Sciatic nerve (tissue), 2 donors: ENCODE data around the gene NWD2. TPM values are rescaled to one million over a fixed set of nuclear protein-coding genes. Genes with fewer than 3 reads are reported as not detected.
A peak's percentile ranks its signal among the peaks of the same experiment; 100 is the strongest.
"Not testable (repeated sequence)": the region's sequence is repeated elsewhere in the genome, so short reads cannot be mapped to it uniquely, and the experiment has no call there.

Experiments
- ATAC-seq: fragments of 200-7000 bp; cut with Tn5 transposase; one replicate; pipeline ENCODE4 v1.9.1; 2020; ENCODE audit warnings: mild to moderate bottlenecking, moderate library complexity
- DNase-seq: peaks from one replicate; pipeline ENCODE4 v3.0.0-alpha.2; 2020; ENCODE audit warnings: low spot score
- intact Hi-C: fragments of 100-400 bp; cut with DNase I; formaldehyde crosslinking; loops from one replicate; pipeline ENCODE4 v1.14.2; 2022
- total RNA-seq: library from RNA; stranded (reverse); fragmentation: NEBNext Ultra II Directional; extraction: Animal tissue kit (Norgen Biotek cat#: 25700); gene quantifications from one replicate; pipeline ENCODE4 v1.2.1, GENCODE V29; 2021
- donor health status: DM: no; HTN: no; CAD: no.
- donor health status: DM: no; HTN: no; CAD: no.

The NWD2 gene, protein sequence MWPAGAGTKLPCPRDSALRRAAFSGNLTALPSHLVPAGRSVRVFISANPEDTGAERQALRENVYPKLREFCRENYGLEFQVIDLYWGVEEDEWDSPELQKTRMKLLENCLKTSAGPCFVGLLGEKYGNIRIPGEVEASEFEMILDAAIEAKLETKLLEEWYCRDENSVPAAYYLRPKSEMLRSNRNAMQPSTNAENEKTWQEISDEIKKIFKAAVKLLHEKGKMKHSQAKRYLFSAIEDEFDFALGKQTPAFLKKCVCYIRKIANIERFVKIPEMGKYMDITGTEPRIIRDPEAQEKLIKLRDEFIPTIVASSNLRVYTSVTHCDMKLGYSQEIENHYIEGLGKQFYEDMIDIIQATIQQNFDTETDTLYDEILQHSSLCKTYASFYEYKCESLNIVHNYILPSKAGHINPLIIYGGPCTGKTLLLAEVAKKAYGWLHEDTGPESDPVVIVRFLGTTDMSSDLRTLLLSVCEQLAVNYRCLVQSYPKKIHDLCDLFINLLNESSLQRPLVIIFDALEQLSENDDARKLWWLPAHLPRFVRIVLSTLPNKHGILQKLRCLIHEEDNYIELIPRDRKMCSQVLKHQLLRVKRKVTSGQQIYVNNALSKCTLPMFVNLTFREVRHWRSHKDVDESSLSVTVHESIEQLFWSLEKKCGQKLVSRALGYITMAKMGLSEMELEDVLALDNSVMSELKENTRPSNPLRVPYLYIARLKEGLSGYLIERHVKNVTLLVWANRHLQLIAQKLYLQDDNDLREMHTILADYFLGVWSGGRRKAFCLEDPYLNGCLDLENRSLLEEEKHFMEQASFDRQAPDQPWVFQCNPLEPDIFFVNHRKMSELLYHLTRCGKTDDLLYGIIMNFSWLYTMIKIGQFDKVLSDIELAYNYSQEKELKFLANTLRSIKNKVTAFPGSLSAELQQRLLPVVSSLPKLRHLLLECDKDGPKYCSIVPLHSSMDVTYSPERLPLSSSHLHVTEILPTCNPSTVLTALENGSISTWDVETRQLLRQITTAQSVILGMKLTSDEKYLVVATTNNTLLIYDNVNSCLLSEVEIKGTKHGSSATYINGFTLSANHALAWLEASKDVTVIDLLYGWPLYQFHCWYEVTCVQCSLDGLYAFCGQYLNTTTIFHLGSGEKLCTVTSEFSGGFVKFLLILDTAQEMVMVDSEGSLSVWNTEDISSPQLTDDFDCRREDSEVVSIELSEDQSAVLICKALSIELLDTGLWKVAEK (N-terminal part only)
- not detected for total RNA-seq

DNA sequence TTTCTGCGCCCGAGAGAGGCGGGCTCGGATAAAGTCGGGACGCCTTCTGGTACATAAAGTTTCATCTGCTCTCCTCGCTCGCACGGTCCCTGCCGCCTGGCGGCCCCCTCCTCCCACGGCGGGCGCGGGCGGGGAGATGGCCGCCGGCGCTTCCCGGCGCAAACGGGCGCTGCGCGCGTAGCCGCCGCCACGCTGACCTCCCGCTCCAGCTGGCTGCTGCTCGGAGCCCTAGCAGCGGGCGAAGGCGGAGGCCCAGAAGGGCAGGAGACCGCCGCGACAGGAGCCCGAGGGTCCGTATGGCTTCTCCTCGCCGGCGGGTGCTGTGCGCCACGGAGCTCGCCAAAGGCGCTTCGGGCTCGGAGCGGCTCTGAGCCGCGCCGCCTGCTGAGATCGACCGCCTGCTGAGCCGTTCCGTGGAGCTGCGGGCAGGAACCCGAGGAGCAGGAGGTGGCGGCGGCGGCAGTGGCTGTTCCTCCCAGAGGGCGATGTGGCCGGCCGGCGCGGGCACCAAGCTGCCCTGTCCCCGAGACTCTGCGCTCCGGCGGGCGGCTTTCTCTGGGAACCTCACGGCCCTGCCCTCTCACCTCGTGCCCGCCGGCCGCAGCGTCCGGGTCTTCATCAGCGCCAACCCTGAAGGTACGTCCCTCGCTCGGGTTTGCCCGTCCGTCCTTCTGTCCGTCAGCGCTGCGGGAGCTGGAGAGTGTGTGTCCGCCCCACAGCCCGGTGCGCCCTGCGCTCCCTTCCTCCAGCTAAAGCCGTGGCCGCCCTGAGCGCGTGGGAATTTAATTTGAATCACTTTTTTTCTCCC is at the start of gene NWD2:
Gene NWD2, plus strand, starts transcription at position 161 of the 808 bp plus-strand sequence. Its CDS starts 325 bp downstream, at position 486.
- ATAC-seq (no peak), DNase-seq (no peak)
- intact Hi-C loops = no loop called here

DNA sequence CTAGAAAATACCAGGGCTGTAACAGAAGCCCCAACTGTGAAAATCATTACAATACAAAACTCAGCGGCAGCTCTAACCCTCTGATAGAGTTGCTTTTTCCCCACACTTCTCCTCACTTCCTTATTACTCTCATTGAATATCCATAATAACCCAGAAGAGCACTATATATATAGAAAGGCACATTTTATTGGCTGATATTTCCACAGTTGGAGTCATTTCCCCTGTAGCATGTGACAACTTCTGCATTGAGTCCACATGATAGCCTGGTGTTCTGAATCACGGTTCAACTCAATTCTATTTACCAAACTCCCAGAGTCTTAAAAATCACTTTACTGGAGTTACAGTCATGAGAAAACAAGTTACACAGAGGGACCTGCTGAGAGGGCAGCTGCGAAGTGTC is 46.6 kb upstream of the NWD2 start:
- DNase-seq (no peak), ATAC-seq (no peak)
- intact Hi-C loops = no loop called here

DNA sequence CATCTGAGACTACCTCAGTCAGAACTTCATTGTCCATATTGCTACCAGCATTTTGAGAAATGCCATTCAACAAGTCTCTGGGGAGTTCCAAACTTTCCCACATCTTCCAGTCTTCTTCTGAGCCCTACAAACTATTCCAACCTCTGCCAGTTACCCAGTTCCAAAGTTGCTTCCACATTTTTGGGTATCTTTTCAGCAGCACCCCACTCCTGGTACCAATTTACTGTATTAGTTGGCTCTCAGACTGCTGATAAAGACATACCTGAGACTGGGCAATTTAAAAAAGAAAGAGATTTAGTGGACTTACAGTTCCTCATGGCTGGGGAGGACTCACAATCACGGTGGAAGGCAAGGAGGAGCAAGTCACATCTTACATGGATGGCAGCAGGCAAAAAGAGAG is 39.8 kb upstream of the NWD2 start:
- ATAC-seq, DNase-seq, intact Hi-C loops: not testable (repeated sequence)

DNA sequence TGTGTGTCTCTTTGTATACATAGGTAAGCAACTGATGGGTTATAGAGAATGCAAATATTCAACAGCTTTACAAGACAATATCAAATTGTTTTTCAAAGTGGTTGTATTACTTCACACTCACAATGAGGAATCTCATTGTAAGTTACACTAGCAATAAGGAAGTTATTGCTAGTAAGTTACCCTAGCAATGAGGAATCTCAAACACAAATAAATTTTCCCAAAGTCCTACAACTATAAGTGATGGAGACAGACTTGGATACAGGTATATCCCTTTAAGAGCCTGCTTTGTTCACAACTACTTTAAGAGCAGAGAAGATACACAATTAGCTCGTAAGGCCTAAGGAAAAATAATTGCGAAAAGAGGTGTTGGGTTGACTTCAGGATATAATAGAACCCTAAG is 28.3 kb upstream of the NWD2 start:
- ATAC-seq = no peak
- intact Hi-C loops = no loop called here
- DNase-seq = no peak

DNA sequence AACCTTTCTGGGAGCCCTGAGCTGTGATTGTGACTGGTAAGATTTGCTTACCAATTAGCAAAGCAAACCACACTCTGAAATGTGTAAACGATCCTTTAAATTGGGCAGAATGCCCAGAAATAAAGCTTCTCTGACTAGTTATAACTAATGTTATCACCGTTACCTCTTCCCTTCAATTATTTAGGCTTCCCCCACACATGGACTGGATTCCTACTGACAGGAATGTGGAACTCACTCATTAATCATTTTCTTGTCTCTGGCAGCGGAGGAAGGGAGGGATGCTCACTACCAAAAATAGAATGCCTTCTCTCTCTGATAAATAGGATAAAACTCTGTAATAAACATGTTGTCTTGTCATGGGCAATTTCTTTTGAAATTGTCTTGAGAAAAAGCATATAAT is 25.3 kb upstream of the NWD2 start:
- intact Hi-C loops = no loop called here
- DNase-seq (no peak), ATAC-seq (no peak)

DNA sequence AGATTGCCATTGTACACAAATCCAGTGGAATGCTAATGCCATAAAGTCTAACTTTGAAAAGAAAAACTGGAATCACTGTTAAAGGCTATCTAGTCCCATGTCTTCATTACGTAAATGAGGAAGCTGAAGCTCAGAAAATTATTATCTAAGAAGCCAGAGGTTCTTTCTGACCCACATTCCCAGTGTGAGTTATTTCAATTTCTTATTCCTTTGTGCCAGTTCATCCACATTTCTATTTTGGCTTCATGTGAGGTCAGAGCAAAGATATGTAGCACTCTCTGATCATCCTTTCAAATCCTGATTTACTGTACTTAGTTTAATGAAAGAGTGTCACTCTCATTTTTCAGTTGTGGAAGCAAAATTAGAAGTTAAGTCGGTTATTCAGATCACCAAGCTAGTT is 24.6 kb upstream of the NWD2 start:
- DNase-seq (no peak), ATAC-seq (no peak)
- intact Hi-C loops = no loop called here

DNA sequence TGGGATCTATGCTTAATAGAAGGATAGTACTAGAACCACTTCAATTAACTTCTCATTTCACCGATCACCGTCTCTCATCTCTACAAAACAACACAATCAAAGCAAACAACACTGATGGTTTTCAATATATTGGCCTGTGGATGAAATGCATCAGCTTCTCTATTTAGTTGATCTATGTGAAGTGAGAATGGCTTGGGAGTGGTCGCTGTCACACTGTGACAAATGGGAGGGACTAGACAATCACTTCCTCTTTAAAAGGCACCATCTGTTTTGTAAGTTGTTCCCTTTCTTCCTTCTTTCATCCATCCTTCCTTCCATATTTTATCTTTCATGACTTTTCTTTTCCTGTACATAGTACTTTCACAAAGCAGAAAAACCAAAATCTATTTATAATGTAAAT is 23.9 kb upstream of the NWD2 start:
- no peak for ATAC-seq
- intact Hi-C loops = no loop called here
- DNase-seq = no peak

DNA sequence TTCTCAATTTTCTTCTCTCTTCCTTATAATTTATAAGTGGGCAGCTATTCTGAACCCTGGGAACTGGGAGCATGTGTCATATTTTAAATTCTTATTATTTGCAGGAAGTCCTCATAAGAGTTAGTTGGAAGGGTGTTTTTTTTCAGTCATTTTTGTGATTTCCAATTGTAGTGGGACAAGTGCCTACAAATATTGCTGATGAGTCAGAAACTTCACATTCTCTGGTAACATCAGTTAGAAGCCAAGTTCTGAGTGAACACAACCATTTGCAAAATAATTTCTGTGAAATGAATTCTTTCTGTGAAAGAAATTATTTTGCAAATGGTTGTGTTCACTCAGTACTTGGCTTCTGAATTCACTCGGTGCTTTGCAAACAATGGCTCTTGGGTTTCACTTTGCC is 20.8 kb upstream of the NWD2 start:
- ATAC-seq (no peak), DNase-seq (no peak)
- intact Hi-C loops = no loop called here

DNA sequence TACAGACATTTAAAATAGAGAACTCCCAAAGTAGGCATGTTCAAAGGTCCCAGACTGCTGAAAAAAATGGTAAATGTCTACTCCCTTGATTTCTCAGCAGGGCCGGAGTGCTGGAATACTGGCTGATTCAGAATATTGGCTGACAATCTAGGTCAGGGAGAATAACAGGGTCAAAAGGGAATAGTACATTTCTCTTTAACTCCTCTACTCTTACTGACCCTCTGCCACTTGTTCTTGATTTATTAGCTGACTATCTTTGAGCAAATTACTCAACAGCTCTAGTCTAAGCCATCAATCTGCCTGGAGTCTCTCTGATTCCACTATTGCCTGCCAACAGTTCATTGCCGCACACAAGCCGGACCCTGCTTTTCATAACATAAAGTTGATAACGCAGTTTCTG is 19.7 kb upstream of the NWD2 start:
- intact Hi-C loops = no loop called here
- ATAC-seq (peak; percentile 66), DNase-seq (no peak)

DNA sequence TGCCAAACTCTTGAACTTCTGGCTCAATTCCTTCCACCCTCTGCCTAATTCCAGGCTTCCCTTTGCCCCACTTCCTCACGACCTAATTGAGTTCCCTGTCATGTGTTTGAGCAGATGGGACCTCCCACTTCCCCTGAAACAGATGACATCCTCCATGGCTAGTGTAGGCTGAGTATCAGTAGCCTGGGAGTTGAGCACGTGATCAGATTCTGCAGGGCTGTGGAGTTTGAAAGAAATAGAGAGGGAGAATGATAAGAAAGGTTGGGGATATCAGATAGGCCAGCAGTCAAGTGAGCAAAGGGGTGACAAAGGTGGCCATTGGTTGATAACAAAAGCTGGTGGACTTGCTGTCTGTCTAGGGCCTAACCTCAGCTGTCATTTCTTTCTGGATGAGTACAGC is 18.8 kb upstream of the NWD2 start:
- ATAC-seq = no peak
- intact Hi-C loops = no loop called here
- DNase-seq = no peak

DNA sequence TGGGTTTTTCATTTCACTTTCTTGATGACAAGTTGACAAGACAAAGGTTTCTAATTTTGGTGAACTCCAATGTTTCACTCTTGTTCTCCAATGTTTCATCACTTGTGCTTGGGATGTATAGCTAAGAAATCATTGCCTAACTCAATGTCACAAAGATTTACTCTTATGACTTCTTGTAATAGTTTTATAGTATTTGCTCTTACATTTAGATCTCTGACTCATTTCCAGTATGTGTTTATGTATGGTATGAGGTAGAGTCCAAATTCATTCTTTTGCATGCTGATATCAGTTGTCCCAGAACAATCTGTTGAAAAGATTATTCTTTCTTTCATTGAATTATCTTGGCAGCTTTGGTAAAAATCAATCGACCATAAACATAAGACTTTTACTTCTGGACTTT is 12.2 kb upstream of the NWD2 start:
- intact Hi-C loops = no loop called here
- no peak for DNase-seq
- ATAC-seq = no peak

DNA sequence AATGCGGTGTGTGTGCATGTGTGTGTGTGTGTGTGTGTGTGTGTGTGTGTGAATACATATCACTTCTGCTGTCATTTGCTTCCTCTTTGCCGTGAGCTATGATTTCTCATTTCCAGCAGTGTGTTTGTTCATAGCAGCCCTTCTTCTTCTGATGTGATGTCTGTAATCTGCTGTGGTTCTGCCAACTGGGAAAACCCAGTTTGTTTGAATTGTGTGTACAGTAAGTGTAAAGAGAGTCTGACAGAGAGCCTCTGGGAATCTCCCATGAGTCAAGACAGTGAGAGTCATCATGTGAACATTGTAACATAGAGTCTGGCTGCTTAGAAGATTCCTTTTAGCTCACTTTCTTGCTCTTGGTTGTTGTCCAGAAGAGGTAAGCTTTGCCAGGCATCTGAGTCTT is 8.4 kb upstream of the NWD2 start:
- intact Hi-C loops = no loop called here
- ATAC-seq (no peak), DNase-seq (no peak)

DNA sequence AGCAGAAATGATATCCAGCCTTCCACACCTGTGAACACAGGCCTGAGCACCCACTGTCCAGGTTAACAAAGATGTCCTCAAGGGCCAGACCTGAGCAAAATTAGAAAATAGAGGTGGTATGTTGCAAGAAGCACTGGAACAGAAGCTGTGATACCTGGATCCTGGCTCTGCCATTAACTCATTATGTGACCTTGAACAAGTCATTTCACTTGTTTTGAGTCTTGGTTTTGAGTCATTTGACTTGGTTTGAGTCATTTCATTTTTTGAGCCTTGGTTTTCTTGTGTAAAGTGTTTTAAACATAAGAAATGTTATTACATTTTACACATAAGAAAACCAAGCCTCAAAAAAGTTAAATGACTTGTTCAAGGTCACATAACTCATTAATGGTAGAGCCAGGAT is 2.9 kb upstream of the NWD2 start:
- ATAC-seq = no peak
- no peak for DNase-seq
- intact Hi-C loops = no loop called here

DNA sequence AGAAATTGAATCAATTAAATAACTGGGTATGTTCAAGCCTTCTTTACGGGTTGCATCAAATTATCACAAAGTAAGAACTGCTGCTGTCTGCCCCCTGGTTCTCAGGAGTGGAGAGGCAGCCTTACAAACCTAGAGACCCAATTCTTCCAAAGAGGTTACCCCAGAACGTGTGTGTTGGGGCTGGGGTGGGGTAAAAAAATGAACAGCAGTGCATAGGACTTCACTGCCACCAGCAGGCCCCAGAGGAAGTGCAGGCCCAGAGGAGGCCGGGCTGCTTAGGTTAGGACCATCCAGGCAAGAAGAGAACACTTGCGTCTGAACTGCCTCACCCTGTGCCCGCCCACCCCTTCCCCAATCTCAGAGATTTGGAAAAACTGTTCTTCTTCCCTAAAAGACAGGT is 1.5 kb upstream of the NWD2 start:
- intact Hi-C loops = no loop called here
- peak; percentile 41 for ATAC-seq

DNA sequence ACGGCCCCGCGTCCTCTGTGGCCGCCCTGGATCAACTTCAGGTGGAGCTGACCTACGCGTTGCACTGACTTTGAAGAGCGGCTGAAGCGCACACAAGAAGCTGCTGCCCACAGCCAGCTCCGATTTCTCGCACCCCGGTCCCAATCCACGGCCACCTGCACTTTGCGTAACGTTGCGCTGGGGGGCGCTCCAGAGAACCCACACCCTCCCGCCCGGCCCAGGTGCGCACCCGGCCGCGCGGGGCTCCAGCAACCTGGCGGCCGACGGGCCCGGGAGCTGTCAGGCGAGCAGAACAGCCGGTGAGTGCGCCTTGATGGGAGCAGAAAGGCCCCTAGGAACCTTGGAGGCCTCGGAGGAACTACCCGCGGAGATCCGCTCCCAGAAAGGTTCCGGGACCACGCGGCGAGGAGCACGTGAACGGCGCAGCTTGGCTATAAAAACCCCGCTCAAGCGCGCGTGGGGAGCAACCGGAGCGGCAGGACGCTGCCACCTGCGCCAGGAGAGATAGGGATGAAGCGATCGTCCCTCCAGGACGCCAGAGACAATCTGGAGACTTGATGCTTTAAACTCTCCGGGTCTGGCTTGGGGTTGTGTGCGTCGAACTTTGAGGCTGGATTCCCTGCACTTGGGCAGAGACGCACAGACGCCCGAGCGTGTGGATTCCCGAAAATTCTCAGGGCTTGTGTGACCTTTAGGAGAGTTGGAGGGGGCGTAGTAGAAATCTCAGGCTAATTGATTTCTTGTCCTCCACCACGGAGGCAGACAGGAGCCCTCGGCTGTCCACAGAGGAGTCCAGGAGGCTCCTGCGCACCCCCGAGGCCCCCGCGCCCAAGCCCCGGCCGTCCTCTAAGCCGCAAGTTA is 591 bp upstream of the NWD2 start:
- intact Hi-C loops = no loop called here
- ATAC-seq = no peak

More for the DNA sequence above, 1.5 kb upstream of the NWD2 start:
- no peak for DNase-seq

DNA sequence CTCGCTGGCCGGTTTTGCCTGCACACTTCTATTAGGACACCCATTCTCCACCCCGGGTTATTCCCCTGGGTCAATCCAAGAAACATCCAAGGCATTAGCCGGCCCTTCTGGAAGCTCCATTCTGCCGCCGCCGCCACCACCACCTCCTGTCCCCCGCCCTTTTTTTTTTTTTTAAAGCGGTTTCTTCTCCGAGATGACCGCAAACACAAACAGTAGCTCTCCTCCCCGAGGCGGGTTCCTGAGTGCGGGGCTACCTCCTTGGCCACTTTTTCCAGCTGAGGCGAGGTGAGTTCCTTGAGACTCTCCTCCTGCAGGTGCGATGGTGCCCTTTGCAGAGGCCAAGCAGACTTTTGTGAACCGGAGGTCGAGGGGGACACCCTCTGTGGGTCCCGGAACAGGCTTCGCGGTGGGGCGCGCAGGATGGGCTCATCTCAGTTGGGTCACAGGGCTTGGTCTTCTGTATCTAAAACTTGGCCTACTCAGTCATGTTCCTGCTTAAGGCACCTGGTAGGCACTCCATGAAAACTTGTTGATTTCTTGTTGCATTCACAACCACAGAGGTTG is 930 bp downstream of the NWD2 start:
- DNase-seq (no peak), ATAC-seq (no peak)
- intact Hi-C loops = no loop called here

More for the DNA sequence above, 591 bp upstream of the NWD2 start:
- no peak for DNase-seq

DNA sequence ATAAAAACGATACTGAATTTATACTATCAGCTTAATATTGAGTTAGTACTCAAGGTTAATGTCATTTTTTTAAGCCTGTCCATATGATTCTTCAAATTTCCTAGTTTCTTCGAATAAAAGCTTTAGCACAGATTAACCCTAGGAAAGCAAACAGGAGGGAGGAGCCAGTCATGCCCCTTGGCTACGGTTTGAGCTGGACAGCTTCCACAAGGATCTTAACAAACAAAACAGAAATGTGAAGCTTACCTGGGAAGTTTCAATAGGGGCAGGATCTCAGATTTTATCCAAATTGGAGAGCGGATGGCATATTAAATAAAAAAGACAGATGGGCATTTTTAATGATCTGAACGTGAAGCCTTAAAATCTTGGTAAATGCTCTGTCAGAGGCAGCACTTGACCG is 2.3 kb downstream of the NWD2 start:
- intact Hi-C loops = no loop called here
- no peak for ATAC-seq
- no peak for DNase-seq

DNA sequence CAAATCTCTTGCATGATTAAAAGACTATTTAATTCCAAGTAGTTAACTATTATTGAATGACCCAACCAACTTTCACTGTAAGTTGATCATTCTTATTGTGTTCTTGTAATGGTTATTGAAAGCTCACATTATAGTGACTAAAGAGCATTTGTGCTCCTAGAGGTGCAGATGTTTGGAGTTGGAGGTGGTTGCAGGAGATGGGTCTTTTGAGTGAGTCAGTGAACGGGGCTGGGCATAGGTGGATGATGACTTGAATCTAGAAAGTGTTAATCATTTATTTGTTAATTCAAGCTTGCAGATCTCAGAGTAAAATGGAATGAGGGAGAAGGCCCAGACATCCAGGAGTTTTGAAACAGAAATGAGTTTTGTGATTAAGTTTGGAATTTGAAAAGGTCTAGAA is 13.7 kb downstream of the NWD2 start:
- intact Hi-C loops = no loop called here
- ATAC-seq = no peak

More for the DNA sequence above, 13.7 kb downstream of the NWD2 start:
- DNase-seq = no peak
